Transverse colon (tissue), 4 donors: ENCODE data around the gene GPC6.

Source experiments
- POLR2AphosphoS5 ChIP-seq, 3 donors: sonication (generic); formaldehyde crosslinking; IDR thresholded peaks; one replicate each; pipeline ENCODE4 v1.6.1; 2016; ENCODE audit warnings: antibody characterized with exemption in 3 of 3
- TF ChIP-seq, protein P1 (sequence below), 5 experiments: fragments of 200-600 bp in 3 of 5; fragments of 450-650 bp in 2 of 5; sonication (generic) in 3 of 5; IDR thresholded peaks; 1 replicate in 2 of 5; 2 replicates in 3 of 5; pipeline ENCODE4 v1.5.1; 2016 to 2017; ENCODE audit warnings: antibody characterized with exemption in 5 of 5, inconsistent platforms in 3 of 5, mild to moderate bottlenecking in 2 of 5, moderate library complexity in 1 of 5

- TF ChIP-seq, protein P1, sequence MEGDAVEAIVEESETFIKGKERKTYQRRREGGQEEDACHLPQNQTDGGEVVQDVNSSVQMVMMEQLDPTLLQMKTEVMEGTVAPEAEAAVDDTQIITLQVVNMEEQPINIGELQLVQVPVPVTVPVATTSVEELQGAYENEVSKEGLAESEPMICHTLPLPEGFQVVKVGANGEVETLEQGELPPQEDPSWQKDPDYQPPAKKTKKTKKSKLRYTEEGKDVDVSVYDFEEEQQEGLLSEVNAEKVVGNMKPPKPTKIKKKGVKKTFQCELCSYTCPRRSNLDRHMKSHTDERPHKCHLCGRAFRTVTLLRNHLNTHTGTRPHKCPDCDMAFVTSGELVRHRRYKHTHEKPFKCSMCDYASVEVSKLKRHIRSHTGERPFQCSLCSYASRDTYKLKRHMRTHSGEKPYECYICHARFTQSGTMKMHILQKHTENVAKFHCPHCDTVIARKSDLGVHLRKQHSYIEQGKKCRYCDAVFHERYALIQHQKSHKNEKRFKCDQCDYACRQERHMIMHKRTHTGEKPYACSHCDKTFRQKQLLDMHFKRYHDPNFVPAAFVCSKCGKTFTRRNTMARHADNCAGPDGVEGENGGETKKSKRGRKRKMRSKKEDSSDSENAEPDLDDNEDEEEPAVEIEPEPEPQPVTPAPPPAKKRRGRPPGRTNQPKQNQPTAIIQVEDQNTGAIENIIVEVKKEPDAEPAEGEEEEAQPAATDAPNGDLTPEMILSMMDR (IDR thresholded peaks at IDR 0.05): no peak
- no peak for TF ChIP-seq POLR2AphosphoS5 (IDR thresholded peaks at IDR 0.05)
Measured at GRCh38 chr13:93635616-93636032, 409.0 kb downstream of the GPC6 start.
